ENCODE results near the gene PCSK5.

The PCSK5 gene

DNA sequence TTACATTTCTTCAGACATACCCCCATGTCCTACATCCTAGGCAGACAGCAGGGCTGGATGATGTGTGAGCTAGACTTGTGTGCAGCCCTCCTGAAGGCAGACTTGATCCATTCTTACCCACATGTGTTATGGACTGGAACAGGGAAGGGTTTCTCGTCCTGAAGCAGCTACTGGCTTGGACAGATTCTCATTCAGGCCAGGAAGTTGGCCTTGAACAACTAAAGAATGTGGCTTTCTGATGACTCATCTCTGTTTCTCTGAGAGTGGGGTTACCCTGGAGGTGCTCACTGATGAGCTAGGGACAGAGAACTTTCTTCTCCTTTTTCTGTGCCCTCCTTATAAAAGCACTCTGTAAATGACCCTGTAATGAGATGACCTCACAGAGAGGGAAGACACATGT lies 246.5 kb downstream of the PCSK5 start:
- Histone ChIP-seq H4K20me1 (ENCODE audit: insufficient read depth, low read length) (no peaks in the 10 kb centered on the region), H3F3A (ENCODE audit: insufficient read depth, low read length) (no peaks in the 10 kb centered on the region), H3K4me2 (ENCODE audit: low read depth, low read length) (no peak overlapping the region), H3K4me3 (ENCODE audit: low read length) (no peak overlapping the region), H2AFZ (ENCODE audit: low read length) (no peak overlapping the region), H3K36me3 (replicated peaks; ENCODE audit: insufficient read depth, low read length) (no peaks in the 10 kb centered on the region), H3K27me3 (replicated peaks; ENCODE audit: insufficient read depth, low read length) (no peaks in the 10 kb centered on the region), H3K9ac (ENCODE audit: low read length) (no peak overlapping the region), H3K79me2 (ENCODE audit: low read length) (no peaks in the 10 kb centered on the region), H3K4me1 (ENCODE audit: low read length) (no peaks in the 10 kb centered on the region), H3K27ac (ENCODE audit: low read length) (no peak overlapping the region), H3K9me3 (replicated peaks; ENCODE audit: insufficient read depth, low read length) (no peaks in the 10 kb centered on the region), H3K9me2 (replicated peaks; ENCODE audit: insufficient read depth, low read length) (no peaks in the 10 kb centered on the region)
- TF ChIP-seq, protein P1, sequence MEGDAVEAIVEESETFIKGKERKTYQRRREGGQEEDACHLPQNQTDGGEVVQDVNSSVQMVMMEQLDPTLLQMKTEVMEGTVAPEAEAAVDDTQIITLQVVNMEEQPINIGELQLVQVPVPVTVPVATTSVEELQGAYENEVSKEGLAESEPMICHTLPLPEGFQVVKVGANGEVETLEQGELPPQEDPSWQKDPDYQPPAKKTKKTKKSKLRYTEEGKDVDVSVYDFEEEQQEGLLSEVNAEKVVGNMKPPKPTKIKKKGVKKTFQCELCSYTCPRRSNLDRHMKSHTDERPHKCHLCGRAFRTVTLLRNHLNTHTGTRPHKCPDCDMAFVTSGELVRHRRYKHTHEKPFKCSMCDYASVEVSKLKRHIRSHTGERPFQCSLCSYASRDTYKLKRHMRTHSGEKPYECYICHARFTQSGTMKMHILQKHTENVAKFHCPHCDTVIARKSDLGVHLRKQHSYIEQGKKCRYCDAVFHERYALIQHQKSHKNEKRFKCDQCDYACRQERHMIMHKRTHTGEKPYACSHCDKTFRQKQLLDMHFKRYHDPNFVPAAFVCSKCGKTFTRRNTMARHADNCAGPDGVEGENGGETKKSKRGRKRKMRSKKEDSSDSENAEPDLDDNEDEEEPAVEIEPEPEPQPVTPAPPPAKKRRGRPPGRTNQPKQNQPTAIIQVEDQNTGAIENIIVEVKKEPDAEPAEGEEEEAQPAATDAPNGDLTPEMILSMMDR (IDR thresholded peaks at IDR 0.05; ENCODE audit: low read length) = no peak
- TF ChIP-seq EZH2phosphoT487 (IDR thresholded peaks at IDR 0.05; ENCODE audit: low read length) (no peak), EZH2 (optimal IDR thresholded peaks at IDR 0.05; ENCODE audit: low read depth, low read length) (no peak)
- DNase-seq = no peak

DNA sequence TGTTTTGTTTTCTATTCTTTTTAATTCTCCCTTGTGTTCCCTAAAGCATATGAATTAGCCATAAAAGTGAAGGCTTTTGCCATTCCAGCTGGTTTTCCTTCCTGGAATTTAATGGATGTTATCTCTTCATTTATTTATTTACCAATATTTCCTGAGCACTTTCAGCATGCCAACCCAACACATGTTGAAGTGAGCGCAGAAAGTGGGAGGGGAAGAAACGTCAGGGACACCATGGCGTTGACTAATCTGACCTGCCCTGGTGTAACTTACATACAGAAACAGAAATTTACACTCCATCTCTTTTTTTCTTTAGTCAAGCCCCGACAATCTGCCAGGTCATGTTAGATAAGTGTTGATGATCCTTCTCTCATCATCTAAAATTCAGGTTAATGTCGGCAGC lies 247.5 kb downstream of the PCSK5 start:
- Histone ChIP-seq H3K4me3 (ENCODE audit: low read length) (no peak overlapping the region), H3K79me2 (ENCODE audit: low read length) (no peaks in the 10 kb centered on the region), H3K4me1 (ENCODE audit: low read length) (no peaks in the 10 kb centered on the region), H3K4me2 (ENCODE audit: low read depth, low read length) (no peak overlapping the region), H3F3A (ENCODE audit: insufficient read depth, low read length) (no peaks in the 10 kb centered on the region), H2AFZ (ENCODE audit: low read length) (no peak overlapping the region), H3K9me2 (replicated peaks; ENCODE audit: insufficient read depth, low read length) (no peaks in the 10 kb centered on the region), H3K27ac (ENCODE audit: low read length) (no peak overlapping the region), H3K9ac (ENCODE audit: low read length) (no peak overlapping the region), H3K9me3 (replicated peaks; ENCODE audit: insufficient read depth, low read length) (no peaks in the 10 kb centered on the region), H3K36me3 (replicated peaks; ENCODE audit: insufficient read depth, low read length) (no peaks in the 10 kb centered on the region), H4K20me1 (ENCODE audit: insufficient read depth, low read length) (no peaks in the 10 kb centered on the region), H3K27me3 (replicated peaks; ENCODE audit: insufficient read depth, low read length) (no peaks in the 10 kb centered on the region)
- DNase-seq = no peak
- TF ChIP-seq EZH2 (optimal IDR thresholded peaks at IDR 0.05; ENCODE audit: low read depth, low read length) = no peak
- TF ChIP-seq EZH2phosphoT487 (IDR thresholded peaks at IDR 0.05; ENCODE audit: low read length) = no peak
- TF ChIP-seq, protein P1 (IDR thresholded peaks at IDR 0.05; ENCODE audit: low read length) = no peak

DNA sequence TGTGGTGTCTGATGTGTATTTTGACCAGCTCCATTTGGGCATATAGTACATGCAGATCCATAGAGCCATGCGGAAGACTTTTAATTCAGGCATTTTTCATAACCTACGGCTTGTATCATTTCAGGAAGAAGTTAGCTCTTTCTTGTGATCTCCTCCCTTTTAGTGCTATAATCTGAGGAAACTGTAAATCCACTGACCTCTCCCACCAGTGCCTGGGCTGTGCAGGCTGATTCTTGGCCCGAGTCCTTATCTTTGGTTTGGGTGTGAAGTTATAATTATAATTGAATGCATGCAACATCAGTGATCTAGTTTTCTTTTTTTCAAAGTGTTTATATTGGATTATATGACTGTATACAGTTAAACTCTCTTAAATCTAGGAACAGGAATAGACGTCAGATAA lies 247.9 kb downstream of the PCSK5 start:
- Histone ChIP-seq H3K4me3 (ENCODE audit: low read length) (no peak overlapping the region), H3K27me3 (replicated peaks; ENCODE audit: insufficient read depth, low read length) (no peaks in the 10 kb centered on the region), H3K4me1 (ENCODE audit: low read length) (no peaks in the 10 kb centered on the region), H3K9me3 (replicated peaks; ENCODE audit: insufficient read depth, low read length) (no peaks in the 10 kb centered on the region), H3F3A (ENCODE audit: insufficient read depth, low read length) (no peaks in the 10 kb centered on the region), H3K9ac (ENCODE audit: low read length) (no peak overlapping the region), H3K27ac (ENCODE audit: low read length) (no peak overlapping the region), H3K79me2 (ENCODE audit: low read length) (no peaks in the 10 kb centered on the region), H3K4me2 (ENCODE audit: low read depth, low read length) (no peak overlapping the region), H2AFZ (ENCODE audit: low read length) (no peak overlapping the region), H3K36me3 (replicated peaks; ENCODE audit: insufficient read depth, low read length) (no peaks in the 10 kb centered on the region), H3K9me2 (replicated peaks; ENCODE audit: insufficient read depth, low read length) (no peaks in the 10 kb centered on the region), H4K20me1 (ENCODE audit: insufficient read depth, low read length) (no peaks in the 10 kb centered on the region)
- no peak for DNase-seq
- TF ChIP-seq, protein P1 (IDR thresholded peaks at IDR 0.05; ENCODE audit: low read length) = no peak
- TF ChIP-seq EZH2 (optimal IDR thresholded peaks at IDR 0.05; ENCODE audit: low read depth, low read length) = no peak
- TF ChIP-seq EZH2phosphoT487 (IDR thresholded peaks at IDR 0.05; ENCODE audit: low read length) = no peak
